Measurements from ENCODE around the gene CDKAL1. TPM values are rescaled to one million over a fixed set of nuclear protein-coding genes. Genes with fewer than 3 reads are reported as not detected.
A peak's percentile ranks its signal among the peaks of the same experiment; 100 is the strongest.

CDKAL1 gene
- total RNA-seq, 1 donor from 2014 or later = 46.5 TPM

GRCh38 chr6:21137700-21138335 is 603.6 kb downstream of the CDKAL1 start:
- FAIRE-seq = no peak

GRCh38 chr6:21138336-21139069 is 604.2 kb downstream of the CDKAL1 start:
- no peak for FAIRE-seq
- DNase-seq (ENCODE audit: low spot score in 2 of 2) = no peak

More at GRCh38 chr6:21137700-21138335, 603.6 kb downstream of the CDKAL1 start:
- DNase-seq (ENCODE audit: low spot score in 2 of 2) = no peak

GRCh38 chr6:21140966-21141365 is 606.7 kb downstream of the CDKAL1 start:
- DNase-seq (ENCODE audit: low spot score in 2 of 2) (no peak), FAIRE-seq (no peak)

GRCh38 chr6:21141616-21142303 is 607.5 kb downstream of the CDKAL1 start:
- DNase-seq (ENCODE audit: low spot score in 2 of 2) = no peak
- no peak for FAIRE-seq

- FAIRE-seq (no peak), DNase-seq (ENCODE audit: low spot score in 2 of 2) (no peak)
These were observed 608.5 kb downstream of the CDKAL1 start for GRCh38 chr6:21142741-21143140.

- FAIRE-seq = no peak
- DNase-seq (ENCODE audit: low spot score in 2 of 2) = no peak
These were observed 609.4 kb downstream of the CDKAL1 start for GRCh38 chr6:21143645-21144044.

- no peak for DNase-seq (ENCODE audit: low spot score in 2 of 2)
- FAIRE-seq = no peak
These were observed 610.7 kb downstream of the CDKAL1 start for GRCh38 chr6:21144928-21145327.

- DNase-seq (ENCODE audit: low spot score in 2 of 2) (no peak), FAIRE-seq (no peak)
These were observed 613.7 kb downstream of the CDKAL1 start for GRCh38 chr6:21147995-21148394.

GRCh38 chr6:21149470-21149869 is 615.2 kb downstream of the CDKAL1 start:
- FAIRE-seq = no peak
- no peak for DNase-seq (ENCODE audit: low spot score in 2 of 2)

GRCh38 chr6:21150667-21151066 is 616.4 kb downstream of the CDKAL1 start:
- FAIRE-seq = no peak

GRCh38 chr6:21151119-21151518 is 616.9 kb downstream of the CDKAL1 start:
- no peak for DNase-seq (ENCODE audit: low spot score in 2 of 2)
- FAIRE-seq = no peak

More at GRCh38 chr6:21150667-21151066, 616.4 kb downstream of the CDKAL1 start:
- DNase-seq (ENCODE audit: low spot score in 2 of 2) = no peak

- DNase-seq (ENCODE audit: low spot score in 2 of 2) (no peak), FAIRE-seq (no peak)
These were observed 617.3 kb downstream of the CDKAL1 start for GRCh38 chr6:21151530-21151929.

- no peak for DNase-seq (ENCODE audit: low spot score in 2 of 2)
- no peak for FAIRE-seq
These were observed 623.1 kb downstream of the CDKAL1 start for GRCh38 chr6:21157186-21157929.

- FAIRE-seq = no peak
- DNase-seq (ENCODE audit: low spot score in 2 of 2) = no peak
These were observed 623.9 kb downstream of the CDKAL1 start for GRCh38 chr6:21158149-21158548.

- no peak for DNase-seq (ENCODE audit: low spot score in 2 of 2)
- FAIRE-seq = peak; percentile 45
These were observed 624.6 kb downstream of the CDKAL1 start for GRCh38 chr6:21158873-21159272.

GRCh38 chr6:21159465-21159864 is 625.2 kb downstream of the CDKAL1 start:
- no peak for FAIRE-seq
- no peak for DNase-seq (ENCODE audit: low spot score in 2 of 2)

GRCh38 chr6:21161707-21162106 is 627.5 kb downstream of the CDKAL1 start:
- DNase-seq (ENCODE audit: low spot score in 2 of 2) = no peak
- no peak for FAIRE-seq

GRCh38 chr6:21163110-21163837 is 629.0 kb downstream of the CDKAL1 start:
- DNase-seq (ENCODE audit: low spot score in 2 of 2) (no peak), FAIRE-seq (no peak)

- FAIRE-seq = no peak
- no peak for DNase-seq (ENCODE audit: low spot score in 2 of 2)
These were observed 629.6 kb downstream of the CDKAL1 start for GRCh38 chr6:21163838-21164180.

- FAIRE-seq (no peak), DNase-seq (ENCODE audit: low spot score in 2 of 2) (no peak)
These were observed 630.6 kb downstream of the CDKAL1 start for GRCh38 chr6:21164768-21165326.
